Trophoblast cell (in vitro differentiated cells and primary cell): ENCODE measurements around the gene NASP.

Source experiments
- DNase-seq, 2 donors: peaks; one replicate each; pipeline ENCODE4 v3.0.0-alpha.2; 2016
- H2AFZ ChIP-seq: 2 replicates; pipeline ENCODE4 v1.6.1; 2013; ENCODE audit warnings: low read length, moderate library complexity, mild to moderate bottlenecking; ENCODE audit not compliant: insufficient read depth, poor library complexity
- H2AK5ac ChIP-seq: 2 replicates; pipeline ENCODE4 v1.6.1; 2013; ENCODE audit warnings: mild to moderate bottlenecking, low read length
- H2BK120ac ChIP-seq: 2 replicates; pipeline ENCODE4 v1.6.1; 2013; ENCODE audit warnings: low read length, mild to moderate bottlenecking, moderate library complexity; ENCODE audit not compliant: insufficient read depth, poor library complexity
- H2BK12ac ChIP-seq: 2 replicates; pipeline ENCODE4 v1.6.1; 2013; ENCODE audit warnings: mild to moderate bottlenecking, low read length, moderate library complexity
- H2BK5ac ChIP-seq: 2 replicates; pipeline ENCODE4 v1.6.1; 2013; ENCODE audit warnings: low read length, low read depth, moderate library complexity, mild to moderate bottlenecking; ENCODE audit not compliant: poor library complexity
- H3K14ac ChIP-seq: 2 replicates; pipeline ENCODE4 v1.6.1; 2013; ENCODE audit warnings: mild to moderate bottlenecking, low read length
- H3K18ac ChIP-seq: 2 replicates; pipeline ENCODE4 v1.6.1; 2013; ENCODE audit warnings: mild to moderate bottlenecking, low read length
- H3K23ac ChIP-seq: 2 replicates; pipeline ENCODE4 v1.6.1; 2013; ENCODE audit warnings: low read length
- H3K27ac ChIP-seq: 2 replicates; pipeline ENCODE4 v1.5.1; 2013; ENCODE audit warnings: low read depth, mild to moderate bottlenecking, inconsistent platforms, low read length, moderate library complexity
- H3K27me3 ChIP-seq: 2 replicates; pipeline ENCODE4 v1.6.1; 2013; ENCODE audit warnings: inconsistent platforms, mild to moderate bottlenecking, low read length, moderate library complexity; ENCODE audit not compliant: insufficient read depth
- H3K36me3 ChIP-seq, 2 experiments: 1 replicate in 1 of 2; 2 replicates in 1 of 2; pipeline ENCODE4 v1.6.1; 2013; ENCODE audit warnings: low read length in 2 of 2, mild to moderate bottlenecking in 2 of 2, moderate library complexity in 1 of 2; ENCODE audit not compliant: insufficient read depth in 2 of 2, control insufficient read depth in 1 of 2
- H3K4ac ChIP-seq: 2 replicates; pipeline ENCODE4 v1.6.1; 2013; ENCODE audit warnings: low read depth, mild to moderate bottlenecking, low read length, moderate library complexity
- H3K4me1 ChIP-seq, 2 experiments: 1 replicate in 1 of 2; 2 replicates in 1 of 2; pipeline ENCODE4 v1.6.1; 2013; ENCODE audit warnings: low read length in 2 of 2, mild to moderate bottlenecking in 2 of 2, moderate library complexity in 1 of 2; ENCODE audit not compliant: insufficient read depth in 2 of 2, control insufficient read depth in 1 of 2
- H3K4me2 ChIP-seq: 2 replicates; pipeline ENCODE4 v1.6.1; 2013; ENCODE audit warnings: inconsistent platforms, mild to moderate bottlenecking, low read length, moderate library complexity
- H3K4me3 ChIP-seq: 2 replicates; pipeline ENCODE4 v1.5.1; 2013; ENCODE audit warnings: mild to moderate bottlenecking, low read depth, low read length, inconsistent platforms
- H3K79me1 ChIP-seq: one replicate; pipeline ENCODE4 v1.6.1; 2013; ENCODE audit warnings: low read length
- H3K79me2 ChIP-seq: 2 replicates; pipeline ENCODE4 v1.6.1; 2013; ENCODE audit warnings: low read length, mild to moderate bottlenecking; ENCODE audit not compliant: control insufficient read depth, insufficient read depth, poor library complexity
- H3K9ac ChIP-seq: 2 replicates; pipeline ENCODE4 v1.6.1; 2013; ENCODE audit warnings: mild to moderate bottlenecking, low read length
- H3K9me3 ChIP-seq: 2 replicates; pipeline ENCODE4 v1.6.1; 2013; ENCODE audit warnings: low read depth, mild to moderate bottlenecking, control low read depth, inconsistent platforms, low read length; ENCODE audit not compliant: insufficient read depth
- H4K12ac ChIP-seq: 2 replicates; pipeline ENCODE4 v1.6.1; 2013; ENCODE audit warnings: low read depth, mild to moderate bottlenecking, low read length, moderate library complexity
- H4K8ac ChIP-seq: 2 replicates; pipeline ENCODE4 v1.6.1; 2013; ENCODE audit warnings: low read depth, mild to moderate bottlenecking, low read length, moderate library complexity
- H4K91ac ChIP-seq: one replicate; pipeline ENCODE4 v1.6.1; 2013; ENCODE audit warnings: low read depth, mild to moderate bottlenecking, low read length, moderate library complexity
- WGBS: extraction: QIAGEN DNeasy Blood & Tissue Kit; methylation state at CpG from one replicate; pipeline ENCODE4 v1.1.7; 2013; ENCODE audit warnings: missing lambda C conversion rate; ENCODE audit not compliant: insufficient read length, insufficient coverage; ENCODE audit errors: extremely low coverage; 5-methylcytosine and 5-hydroxymethylcytosine counted together

Gene NASP

DNA sequence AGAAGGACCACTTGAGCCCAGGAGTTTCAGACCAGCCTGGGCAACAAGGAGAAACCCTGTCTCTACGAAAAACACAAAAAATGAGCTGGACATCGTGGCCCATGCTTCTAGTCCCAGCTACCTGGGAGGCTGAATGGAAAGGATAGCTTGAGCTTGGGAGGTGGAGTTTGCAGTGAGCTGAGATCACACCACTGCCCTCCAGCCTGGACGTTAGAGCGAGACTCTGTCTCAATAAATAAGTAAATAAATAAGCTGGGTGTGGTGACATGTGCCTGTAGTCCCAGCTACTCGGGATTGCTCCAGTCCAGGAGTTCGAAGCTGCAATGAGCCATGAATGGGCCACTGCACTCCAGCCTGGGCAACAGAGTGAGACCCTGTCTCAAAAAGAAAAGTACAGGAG, 29.6 kb upstream of the NASP start:
- Histone ChIP-seq H3K4me2 (no peak overlapping the region), H3K9ac (no peak overlapping the region), H3K27me3 (no peaks in the 10 kb centered on the region), H3K4ac (no peak overlapping the region), H3K14ac (no peak overlapping the region), H3K4me1 (peaks cover 0 to 8% of the 10 kb centered on the region in 2 experiments), H2BK5ac (no peak overlapping the region), H4K91ac (no peak overlapping the region), H3K79me2 (peaks cover 7% of the 10 kb centered on the region), H3K18ac (no peak overlapping the region), H3K36me3 (peaks cover 4 to 15% of the 10 kb centered on the region in 2 experiments), H4K12ac (no peak overlapping the region), H3K9me3 (no peaks in the 10 kb centered on the region), H3K23ac (no peak overlapping the region), H2BK120ac (no peak overlapping the region), H4K8ac (no peak overlapping the region), H2AK5ac (no peak overlapping the region), H3K4me3 (no peak overlapping the region), H2BK12ac (no peak overlapping the region), H3K27ac (no peak overlapping the region), H2AFZ (no peak overlapping the region), H3K79me1 (peaks cover 11% of the 10 kb centered on the region)
- no peak for DNase-seq
- no CpG with 5 or more reads among the region's 6 CpGs for WGBS

GRCh38 chr1:45557422-45557944, 26.4 kb upstream of the NASP start:
- Histone ChIP-seq H3K27ac (no peak overlapping the region), H3K14ac (no peak overlapping the region), H3K4me3 (no peak overlapping the region), H3K79me2 (no peaks in the 10 kb centered on the region), H3K4me2 (no peak overlapping the region), H2BK5ac (no peak overlapping the region), H3K4ac (peak overlapping the region; percentile 14), H3K18ac (no peak overlapping the region), H3K23ac (no peak overlapping the region), H2AFZ (no peak overlapping the region), H3K36me3 (peaks cover 18 to 31% of the 10 kb centered on the region in 2 experiments), H3K27me3 (no peaks in the 10 kb centered on the region), H2AK5ac (no peak overlapping the region), H2BK120ac (no peak overlapping the region), H2BK12ac (no peak overlapping the region), H4K8ac (no peak overlapping the region), H3K9ac (peak overlapping the region; percentile 22), H4K91ac (no peak overlapping the region), H4K12ac (no peak overlapping the region), H3K9me3 (no peaks in the 10 kb centered on the region), H3K79me1 (peaks cover 3% of the 10 kb centered on the region), H3K4me1 (no peaks in the 10 kb centered on the region)
- DNase-seq, result no peak
- no CpG with 5 or more reads among the region's 3 CpGs for WGBS

DNA sequence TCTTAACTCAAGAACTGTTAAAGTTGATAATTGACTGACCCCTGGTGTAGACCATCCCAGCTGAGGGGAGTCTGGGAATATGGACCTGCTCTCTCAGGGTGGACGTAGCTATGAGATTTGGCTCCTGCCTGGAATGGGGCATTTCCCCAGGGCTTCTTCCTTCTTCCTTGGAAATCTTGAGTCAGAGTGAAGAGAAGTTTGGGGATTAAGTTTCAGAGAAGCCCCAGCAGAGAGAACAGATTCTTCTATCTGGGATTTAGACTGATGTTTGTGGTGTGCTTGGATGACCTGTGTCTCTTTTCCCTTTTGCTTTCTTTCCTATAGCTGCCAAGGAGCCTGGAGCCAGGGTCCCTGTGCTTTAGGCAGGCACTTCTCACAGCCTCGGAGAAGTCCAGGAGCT, 20.0 kb upstream of the NASP start:
- Histone ChIP-seq H4K12ac (no peak overlapping the region), H3K36me3 (peaks cover 45 to 49% of the 10 kb centered on the region in 2 experiments), H3K4me2 (no peak overlapping the region), H2BK120ac (no peak overlapping the region), H4K91ac (no peak overlapping the region), H3K4me1 (peaks cover 0 to 4% of the 10 kb centered on the region in 2 experiments), H3K27ac (no peak overlapping the region), H3K9ac (no peak overlapping the region), H3K79me2 (no peaks in the 10 kb centered on the region), H2BK5ac (no peak overlapping the region), H3K79me1 (no peaks in the 10 kb centered on the region), H2AK5ac (no peak overlapping the region), H2AFZ (no peak overlapping the region), H3K23ac (no peak overlapping the region), H3K4ac (no peak overlapping the region), H3K4me3 (no peak overlapping the region), H4K8ac (no peak overlapping the region), H3K9me3 (no peaks in the 10 kb centered on the region), H3K27me3 (no peaks in the 10 kb centered on the region), H3K18ac (peak overlapping the region; percentile 6), H2BK12ac (no peak overlapping the region), H3K14ac (no peak overlapping the region)
- DNase-seq, result no peak
- WGBS, result no CpG with 5 or more reads among the region's 2 CpGs

DNA sequence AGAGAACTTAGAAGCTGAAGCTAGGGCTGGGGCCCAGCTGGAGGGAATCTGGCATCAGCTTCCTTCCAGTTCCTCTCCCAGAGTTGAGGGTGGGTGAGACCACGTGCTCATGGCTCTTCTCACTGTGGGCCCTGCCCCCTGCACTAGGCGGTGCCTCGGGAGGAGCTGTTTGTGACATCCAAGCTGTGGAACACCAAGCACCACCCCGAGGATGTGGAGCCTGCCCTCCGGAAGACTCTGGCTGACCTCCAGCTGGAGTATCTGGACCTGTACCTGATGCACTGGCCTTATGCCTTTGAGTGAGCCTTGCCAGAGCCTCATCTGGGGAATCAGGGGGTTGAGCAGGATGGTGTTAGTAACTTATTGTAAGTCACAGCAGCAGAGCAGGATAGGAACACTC, 17.1 kb upstream of the NASP start:
- Histone ChIP-seq H2BK12ac (no peak overlapping the region), H3K18ac (no peak overlapping the region), H3K79me2 (no peaks in the 10 kb centered on the region), H2BK120ac (no peak overlapping the region), H3K79me1 (no peaks in the 10 kb centered on the region), H2BK5ac (no peak overlapping the region), H3K14ac (no peak overlapping the region), H3K9ac (no peak overlapping the region), H3K4ac (no peak overlapping the region), H3K9me3 (no peaks in the 10 kb centered on the region), H4K8ac (no peak overlapping the region), H3K27ac (no peak overlapping the region), H3K27me3 (no peaks in the 10 kb centered on the region), H3K4me2 (no peak overlapping the region), H2AFZ (no peak overlapping the region), H3K23ac (peak overlapping the region; percentile 58), H4K91ac (no peak overlapping the region), H3K36me3 (peaks cover 45 to 57% of the 10 kb centered on the region in 2 experiments), H4K12ac (no peak overlapping the region), H3K4me1 (peaks cover 0 to 4% of the 10 kb centered on the region in 2 experiments), H2AK5ac (no peak overlapping the region), H3K4me3 (no peak overlapping the region)
- no CpG with 5 or more reads among the region's 5 CpGs for WGBS
- no peak for DNase-seq
